ENCODE measurements around the gene CGB8.
A peak's percentile ranks its signal among the peaks of the same experiment; 100 is the strongest.

Gene CGB8

GRCh38 chr19:49004964-49005614 is 43.8 kb downstream of the CGB8 start:
- no peak for DNase-seq

- no peak for DNase-seq
Measured at GRCh38 chr19:49004133-49004532, 44.8 kb downstream of the CGB8 start.

GRCh38 chr19:48999481-49000325 is 49.2 kb downstream of the CGB8 start:
- peak; percentile 72 to 77 for DNase-seq

- DNase-seq, result peak; percentile 68 to 75
Measured at GRCh38 chr19:48997972-48998371, 50.9 kb downstream of the CGB8 start.

Measured in activated CD4-positive, alpha-beta T cell treated with anti-CD3 and anti-CD28 coated beads, Interleukin-2, amount 50 U/mL, for 48 hours (primary cell).